PFSK-1 (cell line): ENCODE measurements around the gene PTPRN2.

Source experiments
- FOXP2 ChIP-seq: optimal IDR thresholded peaks from 2 replicates; pipeline ENCODE3; 2011; ENCODE audit warnings: borderline replicate concordance, control low read depth, inconsistent platforms; ENCODE audit not compliant: insufficient read depth; ENCODE audit errors: extremely low read length, extremely low read depth
- POLR2AphosphoS5 ChIP-seq: IDR thresholded peaks from 2 replicates; pipeline ENCODE4 v1.6.1; 2012; ENCODE audit warnings: low read depth, mild to moderate bottlenecking, control low read depth, low read length, moderate library complexity
- REST ChIP-seq, 2 experiments: IDR thresholded peaks; 2 replicates each; pipeline versions ENCODE4 v1.6.1 to v1.8.0; 2011 to 2012; ENCODE audit warnings: low read depth in 2 of 2, low read length in 2 of 2, control low read depth in 1 of 2, inconsistent platforms in 1 of 2, mild to moderate bottlenecking in 1 of 2, moderate library complexity in 1 of 2; ENCODE audit not compliant: insufficient read depth in 1 of 2
- SIN3A ChIP-seq: IDR thresholded peaks from 2 replicates; pipeline ENCODE4 v1.6.1; 2012; ENCODE audit warnings: mild to moderate bottlenecking, low read length, moderate library complexity, borderline replicate concordance; ENCODE audit not compliant: insufficient read depth
- TAF1 ChIP-seq: IDR thresholded peaks from 2 replicates; pipeline ENCODE4 v1.6.1; 2012; ENCODE audit warnings: low read length, control low read depth, borderline replicate concordance; ENCODE audit not compliant: insufficient read depth

DNA sequence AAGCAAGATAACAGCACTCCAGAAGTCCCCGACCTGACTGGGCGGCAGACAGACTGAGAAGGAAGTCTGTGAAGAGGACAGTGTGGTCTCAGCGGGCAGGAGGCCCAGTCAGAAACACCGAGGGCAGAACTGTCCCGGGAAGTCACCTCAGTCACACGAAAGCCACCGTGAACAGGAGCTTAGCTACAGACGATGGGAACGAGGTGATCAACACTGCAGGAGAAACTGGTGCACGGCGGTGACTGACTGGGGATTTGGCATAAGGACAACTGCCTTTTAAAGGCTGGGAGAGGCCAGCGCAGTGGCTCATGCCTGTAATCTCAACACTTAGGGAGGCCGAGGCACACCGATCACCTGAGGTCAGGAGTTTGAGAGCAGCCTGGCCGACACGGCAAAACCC, 217.8 kb downstream of the PTPRN2 start:
- TF ChIP-seq TAF1 (no peak), POLR2AphosphoS5 (no peak), REST (IDR thresholded peaks at IDR 0.05; ENCODE audit: insufficient read depth in 1 of 2, low read depth in 2 of 2, low read length in 2 of 2) (no peak), SIN3A (no peak), FOXP2 (no peak)
